AG04450 (cell line): ENCODE data around the gene VSTM2L. TPM values are rescaled to one million over a fixed set of nuclear protein-coding genes. Genes with fewer than 3 reads are reported as not detected.

ENCODE experiments used
- CTCF ChIA-PET: fragments of 300-600, 350-600 bp; formaldehyde crosslinking; extraction: SDS; loops from one replicate; lab custom pipeline; 2022; ENCODE audit warnings: antibody characterized with exemption, inconsistent platforms; lab: Charles Lee
- POLR2A ChIA-PET: fragments of 350-600 bp; formaldehyde crosslinking; extraction: SDS; loops from one replicate; lab custom pipeline; 2021; ENCODE audit warnings: antibody characterized with exemption, inconsistent platforms; lab: Yijun Ruan, JAX
- DNase-seq: peaks from one replicate; pipeline ENCODE4 v3.0.0-alpha.2; 2011; ENCODE audit warnings: low read depth, low spot score
- H3K27ac ChIP-seq: one replicate; pipeline ENCODE4 v1.5.1; 2012; ENCODE audit warnings: low read depth, low read length, control low read depth
- H3K27me3 ChIP-seq: one replicate; pipeline ENCODE4 v1.6.0; 2012; ENCODE audit warnings: low read length; ENCODE audit not compliant: control insufficient read depth, insufficient read depth
- H3K4me3 ChIP-seq: 2 replicates; pipeline ENCODE4 v1.5.1; 2011; ENCODE audit warnings: mild to moderate bottlenecking, low read depth, low read length, control low read depth
- H3K9me3 ChIP-seq: 2 replicates; pipeline ENCODE4 v1.5.1; 2012; ENCODE audit warnings: low read length; ENCODE audit not compliant: control insufficient read depth, insufficient read depth
- CTCF ChIP-seq: IDR thresholded peaks from 2 replicates; pipeline ENCODE4 v1.5.1; 2011; ENCODE audit warnings: low read depth, low read length, control low read depth, inconsistent platforms
- polyA plus RNA-seq: library from polyadenylated mRNA; depleted of rRNA; stranded (reverse); fragments of >200 nt; gene quantifications from 2 replicates; pipeline ENCODE4 v1.2.3, GENCODE V29; 2011

VSTM2L gene
- polyA plus RNA-seq, 1 experiment: 0.25 TPM

DNA sequence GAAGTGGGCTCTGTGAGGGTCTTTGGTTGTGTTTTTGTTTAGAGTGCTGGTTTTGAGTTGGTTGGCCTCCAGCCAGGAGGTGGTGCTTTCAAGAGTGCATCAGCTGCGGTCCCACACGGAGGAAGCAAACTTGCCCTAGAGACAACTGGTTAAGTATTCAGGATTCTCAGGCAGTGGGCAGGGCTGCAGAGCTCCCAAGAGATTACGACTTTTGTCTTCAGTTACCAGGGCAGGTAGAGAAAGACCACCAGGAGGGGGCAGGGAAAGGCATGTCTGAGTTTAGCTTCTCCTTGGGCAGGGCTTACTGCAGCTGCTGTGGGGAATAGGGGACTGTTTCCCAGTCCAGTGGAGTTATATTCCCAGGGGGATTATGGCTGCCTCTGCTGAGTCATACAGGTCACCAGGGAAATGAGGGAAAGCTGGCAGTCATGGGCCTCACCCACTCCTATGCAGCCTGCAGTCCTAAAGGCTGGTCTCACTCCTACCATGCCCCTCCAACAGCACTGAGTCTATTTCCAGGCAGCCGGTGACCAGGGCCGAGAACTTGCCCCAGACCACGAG lies 66.0 kb downstream of the VSTM2L start:
- Histone ChIP-seq H3K27me3 (peaks cover 13% of the 10 kb centered on the region), H3K9me3 (no peaks in the 10 kb centered on the region), H3K4me3 (no peak overlapping the region), H3K27ac (no peak overlapping the region)
- TF ChIP-seq CTCF: no peak
- no peak for DNase-seq
- ChIA-PET CTCF (no interaction called here), POLR2A (no interaction called here)

- ChIA-PET CTCF (no interaction called here), POLR2A (no interaction called here)
- H3K27ac ChIP-seq: no peak overlapping the region
These were observed 67.3 kb downstream of the VSTM2L start for GRCh38 chr20:37969949-37970855.

DNA sequence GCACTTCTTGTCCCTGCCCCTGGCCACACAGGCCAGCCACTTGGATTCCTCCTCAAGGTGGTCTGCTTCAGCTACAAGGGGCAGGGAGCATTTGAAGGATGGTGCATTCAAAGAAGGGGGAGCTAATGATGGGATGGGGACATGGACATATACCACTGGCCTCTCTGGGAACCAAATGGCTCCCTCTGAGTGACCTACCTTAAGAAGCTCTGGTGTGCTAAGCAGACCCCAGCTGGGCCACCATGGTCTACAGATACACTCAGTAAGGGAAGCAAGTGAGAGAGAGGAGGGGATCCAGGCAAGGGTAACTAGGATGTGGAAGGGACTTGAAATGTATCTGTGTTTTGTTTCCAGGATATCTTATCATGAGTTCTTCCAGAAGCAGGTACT lies 67.9 kb downstream of the VSTM2L start:
- Histone ChIP-seq H3K9me3 (no peaks in the 10 kb centered on the region), H3K4me3 (no peak overlapping the region), H3K27ac (no peak overlapping the region), H3K27me3 (peaks cover 10% of the 10 kb centered on the region)
- TF ChIP-seq CTCF: no peak
- CTCF ChIA-PET: no interaction called here
- DNase-seq: no peak
- POLR2A ChIA-PET: no interaction called here

More at GRCh38 chr20:37969949-37970855, 67.3 kb downstream of the VSTM2L start:
- H3K9me3 ChIP-seq: no peaks in the 10 kb centered on the region
- peaks cover 10% of the 10 kb centered on the region for H3K27me3 ChIP-seq
- DNase-seq: no peak
- H3K4me3 ChIP-seq: no peak overlapping the region
- no peak for TF ChIP-seq CTCF

DNA sequence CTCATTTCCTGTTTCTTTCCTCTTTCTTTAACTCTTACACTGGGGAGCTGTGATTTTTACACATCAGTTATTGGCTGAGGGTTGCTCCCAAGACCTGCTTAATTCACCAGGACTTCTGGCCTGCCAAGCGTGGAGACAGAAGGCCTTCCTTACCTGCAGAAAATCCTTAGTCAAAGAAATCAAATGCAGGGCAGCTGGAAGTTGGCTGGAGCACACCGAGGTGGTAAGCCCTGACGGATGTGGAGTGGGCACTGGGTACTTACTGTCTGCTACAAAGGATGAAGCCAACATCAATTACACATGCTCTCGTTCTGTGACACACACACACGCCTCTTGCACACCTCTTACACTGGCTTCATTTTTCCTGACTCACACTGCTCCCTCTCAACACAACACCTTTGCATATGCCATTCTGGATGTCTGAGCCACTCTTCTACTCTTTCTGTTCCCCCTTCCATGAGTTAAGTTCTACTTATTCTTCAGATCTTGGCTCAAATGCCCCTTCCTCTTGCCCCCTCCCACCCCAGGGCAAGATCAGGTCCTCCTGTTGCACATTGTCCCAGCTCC lies 68.7 kb downstream of the VSTM2L start:
- peaks cover 9% of the 10 kb centered on the region for H3K27me3 ChIP-seq
- no peak overlapping the region for H3K4me3 ChIP-seq
- TF ChIP-seq CTCF: no peak
- DNase-seq: no peak
- CTCF ChIA-PET: no interaction called here
- POLR2A ChIA-PET: no interaction called here
- no peak overlapping the region for H3K27ac ChIP-seq
- H3K9me3 ChIP-seq: no peaks in the 10 kb centered on the region
